Measurements from ENCODE around the gene PSD.

The PSD gene

GRCh38 chr10:102423372-102423968 is 4.9 kb upstream of the PSD start:
- peak overlapping the region; percentile 97 for H3K27ac ChIP-seq
- no peak for TF ChIP-seq ZFX (IDR thresholded peaks at IDR 0.05; ENCODE audit: borderline replicate concordance)
- TF ChIP-seq, protein P1, sequence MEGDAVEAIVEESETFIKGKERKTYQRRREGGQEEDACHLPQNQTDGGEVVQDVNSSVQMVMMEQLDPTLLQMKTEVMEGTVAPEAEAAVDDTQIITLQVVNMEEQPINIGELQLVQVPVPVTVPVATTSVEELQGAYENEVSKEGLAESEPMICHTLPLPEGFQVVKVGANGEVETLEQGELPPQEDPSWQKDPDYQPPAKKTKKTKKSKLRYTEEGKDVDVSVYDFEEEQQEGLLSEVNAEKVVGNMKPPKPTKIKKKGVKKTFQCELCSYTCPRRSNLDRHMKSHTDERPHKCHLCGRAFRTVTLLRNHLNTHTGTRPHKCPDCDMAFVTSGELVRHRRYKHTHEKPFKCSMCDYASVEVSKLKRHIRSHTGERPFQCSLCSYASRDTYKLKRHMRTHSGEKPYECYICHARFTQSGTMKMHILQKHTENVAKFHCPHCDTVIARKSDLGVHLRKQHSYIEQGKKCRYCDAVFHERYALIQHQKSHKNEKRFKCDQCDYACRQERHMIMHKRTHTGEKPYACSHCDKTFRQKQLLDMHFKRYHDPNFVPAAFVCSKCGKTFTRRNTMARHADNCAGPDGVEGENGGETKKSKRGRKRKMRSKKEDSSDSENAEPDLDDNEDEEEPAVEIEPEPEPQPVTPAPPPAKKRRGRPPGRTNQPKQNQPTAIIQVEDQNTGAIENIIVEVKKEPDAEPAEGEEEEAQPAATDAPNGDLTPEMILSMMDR (IDR thresholded peaks at IDR 0.05) = no peak

DNA sequence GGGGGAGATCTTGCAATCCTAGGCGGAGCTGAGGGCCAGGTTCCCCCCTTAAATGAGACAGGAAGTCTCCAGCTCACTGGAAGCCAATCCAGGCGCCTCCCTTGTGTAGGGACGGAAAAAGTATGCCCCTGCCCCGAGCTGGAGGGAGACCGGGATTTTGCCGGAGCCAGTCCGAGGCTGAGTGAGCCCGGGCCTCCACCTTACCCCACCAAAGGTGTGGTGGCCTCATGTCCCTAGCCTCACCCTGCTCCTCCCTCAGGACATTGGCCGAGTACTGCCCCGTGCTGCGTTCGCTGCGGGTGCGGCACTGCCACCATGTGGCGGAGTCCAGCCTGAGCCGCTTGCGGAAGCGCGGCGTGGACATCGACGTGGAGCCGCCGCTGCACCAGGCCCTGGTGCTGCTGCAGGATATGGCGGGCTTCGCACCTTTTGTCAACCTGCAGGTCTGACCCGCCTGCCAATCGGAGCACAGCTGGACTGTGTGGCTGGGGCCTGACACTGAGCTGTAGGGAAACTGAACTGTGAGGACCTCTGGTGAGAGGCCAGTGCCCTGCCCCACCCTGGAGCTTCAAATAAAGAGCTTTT is 4.1 kb upstream of the PSD start:
- no peak for TF ChIP-seq ZFX (IDR thresholded peaks at IDR 0.05; ENCODE audit: borderline replicate concordance)
- TF ChIP-seq, protein P1 (IDR thresholded peaks at IDR 0.05) = peak; percentile 96
- H3K27ac ChIP-seq = peak overlapping the region; percentile 97

- peak overlapping the region; percentile 97 for H3K27ac ChIP-seq
- TF ChIP-seq, protein P1 (IDR thresholded peaks at IDR 0.05) = no peak
- TF ChIP-seq ZFX (IDR thresholded peaks at IDR 0.05; ENCODE audit: borderline replicate concordance) = no peak
These were observed 3.4 kb upstream of the PSD start for GRCh38 chr10:102421757-102422512.

- peak overlapping the region; percentile 97 for H3K27ac ChIP-seq
- TF ChIP-seq, protein P1 (IDR thresholded peaks at IDR 0.05) = no peak
- no peak for TF ChIP-seq ZFX (IDR thresholded peaks at IDR 0.05; ENCODE audit: borderline replicate concordance)
These were observed 2.8 kb upstream of the PSD start for GRCh38 chr10:102421507-102421756.

GRCh38 chr10:102420714-102421506 is 2.3 kb upstream of the PSD start, which contains the start of gene FBXL15:
TSS of gene FBXL15 (plus strand) at chr10:102420836. CDS start at chr10:102421130, 294 bp downstream.
- peak within 1 kb of the TSS; percentile 97 for H3K27ac ChIP-seq
- TF ChIP-seq, protein P1 (IDR thresholded peaks at IDR 0.05) = no peak
- TF ChIP-seq ZFX (IDR thresholded peaks at IDR 0.05; ENCODE audit: borderline replicate concordance) = no peak

DNA sequence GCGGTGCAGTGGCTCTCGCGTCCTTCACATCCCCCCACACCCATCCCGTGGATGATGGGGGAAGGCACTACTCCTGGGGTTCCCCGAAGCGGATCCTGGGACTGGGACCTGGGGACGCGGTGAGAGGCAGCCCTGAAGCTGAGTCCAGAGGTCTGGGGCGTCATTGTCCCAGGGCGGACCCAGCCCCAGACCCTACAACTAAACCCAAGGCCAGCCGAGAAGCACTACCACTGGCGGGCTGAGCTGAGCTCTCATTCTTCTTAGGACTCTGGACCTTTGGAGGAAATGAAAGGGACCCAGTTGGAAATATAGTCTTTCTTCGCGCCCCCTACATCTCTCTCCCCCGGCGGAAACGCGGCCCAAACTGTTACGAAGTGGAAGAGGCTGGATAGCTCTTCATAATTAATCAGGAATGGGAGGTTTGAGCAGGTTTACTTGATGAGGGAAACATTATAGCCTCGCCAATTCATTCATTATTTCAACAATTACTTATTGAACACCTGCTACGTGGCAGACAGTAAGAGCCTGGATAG is 1.7 kb upstream of the PSD start:
- peak overlapping the region; percentile 97 for H3K27ac ChIP-seq

More for the DNA sequence above, 1.7 kb upstream of the PSD start:
- TF ChIP-seq ZFX (IDR thresholded peaks at IDR 0.05; ENCODE audit: borderline replicate concordance) = no peak
- TF ChIP-seq, protein P1 (IDR thresholded peaks at IDR 0.05) = no peak
